Keratinocyte (primary cell): ENCODE results near the gene KCNMA1. TPM values are rescaled to one million over a fixed set of nuclear protein-coding genes. Genes with fewer than 3 reads are reported as not detected.

ENCODE experiments used
- DNase-seq: peaks from one replicate; pipeline ENCODE4 v3.0.0-alpha.2; 2011; ENCODE audit warnings: low read depth, missing footprints, low spot score
- FAIRE-seq: peaks from 2 replicates; lab custom pipeline; 2011; peaks lifted over from hg19 to GRCh38; lab: Jason Lieb, UNC
- H2AFZ ChIP-seq: 2 replicates; pipeline ENCODE4 v1.6.0; 2012; ENCODE audit warnings: low read length, control low read depth, inconsistent platforms; ENCODE audit not compliant: control insufficient read depth
- H3K27ac ChIP-seq: 2 replicates; pipeline ENCODE4 v1.5.1; 2011; ENCODE audit warnings: low read length; ENCODE audit not compliant: control insufficient read depth, insufficient read depth
- H3K27me3 ChIP-seq: 3 replicates; pipeline ENCODE4 v1.6.0; 2011; ENCODE audit warnings: low read length; ENCODE audit not compliant: control insufficient read depth, insufficient read depth; ENCODE audit errors: extremely low read depth
- H3K36me3 ChIP-seq, 2 experiments: 2 replicates in 1 of 2; 3 replicates in 1 of 2; pipeline ENCODE4 v1.5.1; 2011; ENCODE audit warnings: low read length in 2 of 2, mild to moderate bottlenecking in 1 of 2; ENCODE audit not compliant: control insufficient read depth in 2 of 2, insufficient read depth in 2 of 2; ENCODE audit errors: extremely low read depth in 1 of 2
- H3K4me1 ChIP-seq: 3 replicates; pipeline ENCODE4 v1.5.1; 2011; ENCODE audit warnings: low read length; ENCODE audit not compliant: control insufficient read depth, insufficient read depth; ENCODE audit errors: extremely low read depth
- H3K4me2 ChIP-seq: 3 replicates; pipeline ENCODE4 v1.6.0; 2011; ENCODE audit warnings: low read depth, low read length; ENCODE audit not compliant: control insufficient read depth, insufficient read depth; ENCODE audit errors: extremely low read depth
- H3K4me3 ChIP-seq, 3 experiments: fragments of 200-600 bp in 1 of 3; sonication (generic) in 1 of 3; 2 replicates in 2 of 3; 3 replicates in 1 of 3; pipeline ENCODE4 v1.5.1; 2011 to 2016; ENCODE audit warnings: low read length in 3 of 3, mild to moderate bottlenecking in 3 of 3, control low read depth in 2 of 3, inconsistent platforms in 1 of 3, low read depth in 1 of 3, mixed read lengths in 1 of 3, mixed run types in 1 of 3, moderate library complexity in 1 of 3; ENCODE audit not compliant: control insufficient read depth in 2 of 3, insufficient read depth in 2 of 3; ENCODE audit errors: extremely low read depth in 1 of 3
- H3K79me2 ChIP-seq: 2 replicates; pipeline ENCODE4 v1.6.0; 2012; ENCODE audit warnings: low read length; ENCODE audit not compliant: control insufficient read depth, insufficient read depth
- H3K9ac ChIP-seq: 3 replicates; pipeline ENCODE4 v1.6.0; 2011; ENCODE audit warnings: low read length; ENCODE audit not compliant: control insufficient read depth, insufficient read depth; ENCODE audit errors: extremely low read depth
- H3K9me1 ChIP-seq: 3 replicates; pipeline ENCODE4 v1.6.0; 2011; ENCODE audit warnings: low read length; ENCODE audit not compliant: control insufficient read depth, insufficient read depth; ENCODE audit errors: extremely low read depth
- H3K9me3 ChIP-seq: 2 replicates; pipeline ENCODE4 v1.5.1; 2012; ENCODE audit warnings: low read depth, low read length; ENCODE audit not compliant: control insufficient read depth
- H4K20me1 ChIP-seq: 3 replicates; pipeline ENCODE4 v1.6.0; 2011; ENCODE audit warnings: low read length; ENCODE audit not compliant: control insufficient read depth, insufficient read depth; ENCODE audit errors: extremely low read depth
- CTCF ChIP-seq, 3 experiments: IDR thresholded peaks in 1 of 3; conservative IDR thresholded peaks in 1 of 3; optimal IDR thresholded peaks in 1 of 3; 2 replicates in 2 of 3; 3 replicates in 1 of 3; pipeline versions ENCODE3 to v1.5.1; 2011; ENCODE audit warnings: low read length in 3 of 3, mild to moderate bottlenecking in 3 of 3, moderate library complexity in 2 of 3, control low read depth in 1 of 3, inconsistent platforms in 1 of 3; ENCODE audit not compliant: insufficient read depth in 2 of 3; ENCODE audit errors: extremely low read depth in 1 of 3
- EZH2 ChIP-seq: IDR thresholded peaks from one replicate; pipeline ENCODE4 v1.6.1; 2012; ENCODE audit warnings: inconsistent platforms, mild to moderate bottlenecking, low read length, moderate library complexity
- dilution Hi-C: fragments of 300-500 bp; cut with MboI; formaldehyde crosslinking; loops from one replicate; pipeline ENCODE4 v1.7.0; 2020; ENCODE audit warnings: low sequenced_read_pairs; ENCODE audit not compliant: extremely low pct_ligation_motif_present
- polyA plus RNA-seq, 5 experiments: library from polyadenylated mRNA; depleted of rRNA in 3 of 5; stranded (reverse) in 3 of 5; stranded (forward) in 1 of 5; unstranded in 1 of 5; fragments of >200 nt; gene quantifications; 1 replicate in 1 of 5; 2 replicates in 3 of 5; 3 replicates in 1 of 5; pipeline versions ENCODE4 v1.2.1 to v1.2.3, GENCODE V29; 2011 to 2012; ENCODE audit warnings: missing spikeins in 2 of 5, low read depth in 1 of 5, low replicate concordance in 1 of 5

KCNMA1 gene
- polyA plus RNA-seq, 1 donor (not counting 4 experiments of a cell fraction or from before 2014, with no cell fraction given) = 6.3 TPM

DNA sequence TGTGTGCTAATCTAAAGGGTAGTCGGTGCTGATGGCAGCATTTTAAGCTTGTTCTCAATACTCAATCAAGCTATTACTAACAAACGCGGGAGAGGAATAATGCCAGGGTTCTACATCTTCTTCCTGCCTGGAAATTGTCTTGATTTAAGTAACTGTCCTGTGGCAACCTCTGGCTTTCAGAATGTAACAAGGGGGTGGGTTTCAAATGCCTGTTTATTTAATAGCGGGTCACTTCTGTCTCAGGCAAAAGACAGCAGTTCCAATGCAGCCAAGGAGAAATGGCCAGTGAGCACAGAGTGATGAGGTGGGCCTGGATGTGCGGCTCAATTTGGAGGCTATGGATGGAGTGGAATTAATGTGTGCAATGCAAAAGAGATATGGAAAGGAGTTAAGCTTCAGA, 692.4 kb downstream of the KCNMA1 start:
- Histone ChIP-seq H3K9ac (no peak overlapping the region), H3K4me1 (no peaks in the 10 kb centered on the region), H3K4me2 (no peak overlapping the region), H3K4me3 (no peak overlapping the region), H4K20me1 (no peaks in the 10 kb centered on the region), H3K36me3 (no peaks in the 10 kb centered on the region), H3K79me2 (no peaks in the 10 kb centered on the region), H3K9me1 (no peaks in the 10 kb centered on the region), H2AFZ (no peak overlapping the region), H3K9me3 (no peaks in the 10 kb centered on the region), H3K27me3 (no peaks in the 10 kb centered on the region), H3K27ac (no peak overlapping the region)
- no peak for TF ChIP-seq CTCF (optimal IDR thresholded peaks at IDR 0.05 in 1 of 3, IDR thresholded peaks at IDR 0.05 in 1 of 3, conservative IDR thresholded peaks at IDR 0.05 in 1 of 3; ENCODE audit: extremely low read depth in 1 of 3, insufficient read depth in 2 of 3, low read length in 3 of 3)
- no peak for TF ChIP-seq EZH2
- no peak for FAIRE-seq
- DNase-seq = no peak
- dilution Hi-C loops = no loop called here

- no peaks in the 10 kb centered on the region for H4K20me1 ChIP-seq
- H3K27me3 ChIP-seq = no peaks in the 10 kb centered on the region
- dilution Hi-C loops = no loop called here
- H3K4me1 ChIP-seq = no peaks in the 10 kb centered on the region
- no peaks in the 10 kb centered on the region for H3K9me3 ChIP-seq
- H2AFZ ChIP-seq = no peak overlapping the region
- no peak overlapping the region for H3K4me2 ChIP-seq
- no peak overlapping the region for H3K9ac ChIP-seq
- no peak overlapping the region for H3K4me3 ChIP-seq
- no peaks in the 10 kb centered on the region for H3K79me2 ChIP-seq
- no peak overlapping the region for H3K27ac ChIP-seq
- FAIRE-seq (no peak), DNase-seq (no peak)
- no peaks in the 10 kb centered on the region for H3K36me3 ChIP-seq
- TF ChIP-seq CTCF (optimal IDR thresholded peaks at IDR 0.05 in 1 of 3, IDR thresholded peaks at IDR 0.05 in 1 of 3, conservative IDR thresholded peaks at IDR 0.05 in 1 of 3; ENCODE audit: extremely low read depth in 1 of 3, insufficient read depth in 2 of 3, low read length in 3 of 3) = no peak
- H3K9me1 ChIP-seq = no peaks in the 10 kb centered on the region
Observed at GRCh38 chr10:76944640-76945039, 693.0 kb downstream of the KCNMA1 start.
